IMR-90 (cell line): ENCODE measurements around the gene LRRC2. TPM values are rescaled to one million over a fixed set of nuclear protein-coding genes. Genes with fewer than 3 reads are reported as not detected.

ENCODE experiments used
- ATAC-seq: fragments of 200-7000 bp; cut with Tn5 transposase; 2 replicates; pipeline ENCODE4 v1.9.1; 2020; ENCODE audit warnings: low read depth, mild to moderate bottlenecking, moderate library complexity
- BruUV-seq: library from RNA; stranded (reverse); fragments of 400-500 nt; replicated peaks from 2 replicates; lab custom pipeline; 2021; lab: Mats Ljungman, UMichigan
- CTCF ChIA-PET: fragments of 300-600 bp; formaldehyde crosslinking; extraction: SDS; loops from one replicate; lab custom pipeline; 2021; ENCODE audit warnings: antibody characterized with exemption; lab: Yijun Ruan, JAX
- POLR2A ChIA-PET: fragments of 300-600 bp; sonication (Branson Sonifier 250); formaldehyde crosslinking; loops from one replicate; lab custom pipeline; 2022; ENCODE audit warnings: antibody characterized with exemption; ENCODE audit not compliant: unreplicated experiment; lab: Charles Lee
- DNase-seq: peaks from one replicate; pipeline ENCODE4 v3.0.0; 2013
- H2AFZ ChIP-seq: replicated peaks from 2 replicates; pipeline ENCODE3; 2013; ENCODE audit warnings: low read length, mild to moderate bottlenecking; ENCODE audit not compliant: poor library complexity
- H2AK5ac ChIP-seq: 2 replicates; pipeline ENCODE4 v1.6.1; 2013; ENCODE audit warnings: low read depth, low read length, inconsistent platforms
- H2AK9ac ChIP-seq: replicated peaks from 2 replicates; pipeline ENCODE3; 2013; ENCODE audit warnings: mild to moderate bottlenecking, low read depth, low read length, moderate library complexity; ENCODE audit not compliant: poor library complexity
- H2BK120ac ChIP-seq: 2 replicates; pipeline ENCODE4 v1.6.1; 2013; ENCODE audit warnings: low read depth, low read length, inconsistent platforms
- H2BK15ac ChIP-seq: 3 replicates; pipeline ENCODE4 v1.6.1; 2013; ENCODE audit warnings: low read depth, low read length, inconsistent platforms
- H2BK20ac ChIP-seq: 2 replicates; pipeline ENCODE4 v1.6.1; 2013; ENCODE audit warnings: low read depth, mild to moderate bottlenecking, inconsistent platforms, low read length, moderate library complexity
- H2BK5ac ChIP-seq: 2 replicates; pipeline ENCODE4 v1.6.1; 2013; ENCODE audit warnings: mild to moderate bottlenecking, low read depth, low read length, inconsistent platforms; ENCODE audit not compliant: poor library complexity, severe bottlenecking
- H3K14ac ChIP-seq: replicated peaks from 2 replicates; pipeline ENCODE4 v1.6.1; 2013; ENCODE audit warnings: low read depth, low read length, inconsistent platforms
- H3K18ac ChIP-seq: 2 replicates; pipeline ENCODE4 v1.6.1; 2013; ENCODE audit warnings: low read depth, low read length, control low read depth
- H3K23ac ChIP-seq: 2 replicates; pipeline ENCODE4 v1.6.1; 2013; ENCODE audit warnings: low read depth, low read length, inconsistent platforms
- H3K27ac ChIP-seq: 2 replicates; pipeline ENCODE4 v1.5.1; 2013; ENCODE audit warnings: mild to moderate bottlenecking, control low read depth, low read length; ENCODE audit not compliant: insufficient read depth
- H3K27me3 ChIP-seq: 2 replicates; pipeline ENCODE4 v1.6.1; 2013; ENCODE audit warnings: low read length; ENCODE audit not compliant: control insufficient read depth, insufficient read depth
- H3K36me3 ChIP-seq: 2 replicates; pipeline ENCODE4 v1.6.1; 2013; ENCODE audit warnings: low read length, mixed read lengths; ENCODE audit not compliant: control insufficient read depth, insufficient read depth
- H3K4ac ChIP-seq: 2 replicates; pipeline ENCODE4 v1.6.1; 2013; ENCODE audit warnings: low read depth, low read length, inconsistent platforms
- H3K4me1 ChIP-seq: 2 replicates; pipeline ENCODE4 v1.6.1; 2013; ENCODE audit warnings: low read length, mixed read lengths; ENCODE audit not compliant: control insufficient read depth, insufficient read depth
- H3K4me2 ChIP-seq: 2 replicates; pipeline ENCODE4 v1.6.1; 2013; ENCODE audit warnings: low read depth, mild to moderate bottlenecking, control low read depth, low read length, moderate library complexity
- H3K4me3 ChIP-seq: 2 replicates; pipeline ENCODE4 v1.5.1; 2013; ENCODE audit warnings: low read depth, mild to moderate bottlenecking, control low read depth, low read length, moderate library complexity; ENCODE audit not compliant: insufficient read depth
- H3K56ac ChIP-seq: 2 replicates; pipeline ENCODE4 v1.6.1; 2013; ENCODE audit warnings: low read length, inconsistent platforms; ENCODE audit not compliant: insufficient read depth; ENCODE audit errors: extremely low read depth
- H3K79me1 ChIP-seq, 2 experiments: 2 replicates each; pipeline ENCODE4 v1.6.1; 2013; ENCODE audit warnings: low read length in 2 of 2, inconsistent platforms in 1 of 2, low read depth in 1 of 2
- H3K9ac ChIP-seq: 2 replicates; pipeline ENCODE4 v1.6.1; 2013; ENCODE audit warnings: low read depth, low read length, control low read depth
- H3K9me1 ChIP-seq: 2 replicates; pipeline ENCODE4 v1.6.1; 2013; ENCODE audit warnings: low read length, inconsistent platforms; ENCODE audit not compliant: insufficient read depth
- H3K9me3 ChIP-seq: 2 replicates; pipeline ENCODE4 v1.6.1; 2013; ENCODE audit warnings: low read length; ENCODE audit not compliant: control insufficient read depth, insufficient read depth
- H4K20me1 ChIP-seq: 2 replicates; pipeline ENCODE4 v1.6.1; 2013; ENCODE audit warnings: low read length, inconsistent platforms; ENCODE audit not compliant: insufficient read depth
- H4K5ac ChIP-seq: 2 replicates; pipeline ENCODE4 v1.6.1; 2013; ENCODE audit warnings: mild to moderate bottlenecking, low read depth, low read length, control low read depth
- H4K8ac ChIP-seq, 2 experiments: 2 replicates each; pipeline ENCODE4 v1.6.1; 2013; ENCODE audit warnings: low read depth in 2 of 2, low read length in 2 of 2, control low read depth in 1 of 2, inconsistent platforms in 1 of 2
- H4K91ac ChIP-seq: 2 replicates; pipeline ENCODE4 v1.6.1; 2013; ENCODE audit warnings: low read depth, low read length, inconsistent platforms; ENCODE audit not compliant: insufficient read depth
- CEBPB ChIP-seq: IDR thresholded peaks from 2 replicates; pipeline ENCODE4 v1.6.1; 2012; ENCODE audit warnings: low read depth, low read length, improper control_type of control experiment
- RAD21 ChIP-seq: IDR thresholded peaks from 2 replicates; pipeline ENCODE4 v1.6.1; 2012; ENCODE audit warnings: low read length, improper control_type of control experiment
- WGBS, 2 experiments: methylation state at CpG; one replicate each; pipeline versions ENCODE4 v1.1.5 to v1.1.7; 2013; ENCODE audit warnings: missing lambda C conversion rate in 2 of 2; ENCODE audit not compliant: insufficient read length in 1 of 2; ENCODE audit errors: extremely low coverage in 2 of 2; 5-methylcytosine and 5-hydroxymethylcytosine counted together
- dilution Hi-C: fragments of 300-500 bp; cut with HindIII; formaldehyde crosslinking; loops from one replicate; pipeline ENCODE4 v1.14.3; 2018; ENCODE audit warnings: low sequenced_read_pairs; ENCODE audit not compliant: unreplicated experiment
- in situ Hi-C: fragments of 300-500 bp; cut with MboI; formaldehyde crosslinking; loops from 3 replicates; pipeline ENCODE4 v1.14.3; 2019; ENCODE audit warnings: low sequenced_read_pairs, inconsistent platforms, mixed read lengths
- intact Hi-C: fragments of 100-400 bp; cut with micrococcal nuclease; formaldehyde crosslinking; loops from 2 replicates; pipeline ENCODE4 v1.10.0; 2022
- polyA plus RNA-seq, 3 experiments: library from polyadenylated mRNA; depleted of rRNA; stranded (reverse); fragments of >200 nt; gene quantifications; 2 replicates each; pipeline ENCODE4 v1.2.3, GENCODE V29; 2012; ENCODE audit warnings: low replicate concordance in 1 of 3
- total RNA-seq: library from RNA; depleted of rRNA; stranded (reverse); fragments of >200 nt; gene quantifications from 2 replicates; pipeline ENCODE4 v1.2.3, GENCODE V29; 2012

The LRRC2 gene
- total and polyA plus RNA-seq, 2 of the 4 experiments (the other 2 are of a cell fraction): 2.9 to 4.1 TPM

- Histone ChIP-seq H2BK15ac (no peak overlapping the region), H2BK20ac (no peak overlapping the region), H4K91ac (no peak overlapping the region), H3K9ac (no peak overlapping the region), H2AFZ (no peak overlapping the region), H3K4ac (no peak overlapping the region), H3K79me1 (no peaks in the 10 kb centered on the region), H3K56ac (no peak overlapping the region), H3K27me3 (peaks cover 13% of the 10 kb centered on the region; the same call in 1 of the 2 replicates), H3K23ac (no peak overlapping the region), H2BK5ac (no peak overlapping the region), H4K8ac (no peak overlapping the region), H3K18ac (no peak overlapping the region), H2AK5ac (no peak overlapping the region), H4K5ac (no peak overlapping the region), H3K4me3 (no peak overlapping the region), H2AK9ac (no peak overlapping the region), H4K20me1 (no peaks in the 10 kb centered on the region), H3K27ac (no peak overlapping the region), H3K14ac (no peak overlapping the region), H3K9me1 (no peaks in the 10 kb centered on the region), H3K4me2 (no peak overlapping the region), H3K4me1 (no peaks in the 10 kb centered on the region), H3K36me3 (no peaks in the 10 kb centered on the region), H3K9me3 (no peaks in the 10 kb centered on the region), H2BK120ac (no peak overlapping the region)
- no peak for TF ChIP-seq RAD21
- peak; percentile 46; the same call in 1 of the 2 replicates for TF ChIP-seq CEBPB
- no peak for DNase-seq
- no TSS peak for BruUV-seq
- no peak for ATAC-seq
- ChIA-PET POLR2A (no interaction called here), CTCF (no interaction called here)
- dilution Hi-C loops (no loop called here), in situ Hi-C loops (no loop called here), intact Hi-C loops (no loop called here)
- WGBS, 2 experiments: 92% methylated on average over 2 of the region's 8 CpGs; no CpG with 5 or more reads in 1 of the 2 experiments
Measured at GRCh38 chr3:46595819-46596314, 29.8 kb upstream of the LRRC2 start.
